Activated CD4-positive, alpha-beta T cell treated with anti-CD3 and anti-CD28 coated beads for 36 hours (primary cell): Measurements from ENCODE around the gene LHX6. TPM values are rescaled to one million over a fixed set of nuclear protein-coding genes. Genes with fewer than 3 reads are reported as not detected.

Experiments
- ATAC-seq: fragments of 200-7000 bp; cut with Tn5 transposase; one replicate; pipeline ENCODE4 v1.10.0; 2021; ENCODE audit warnings: mild to moderate bottlenecking, moderate library complexity
- CTCF ChIA-PET: fragments of 350-600 bp; sonication (Branson Sonifier 250); formaldehyde crosslinking; loops from one replicate; lab custom pipeline; 2021; ENCODE audit warnings: antibody characterized with exemption; lab: Charles Lee
- POLR2A ChIA-PET: fragments of 350-600 bp; sonication (Branson Sonifier 250); formaldehyde crosslinking; loops from one replicate; lab custom pipeline; 2021; ENCODE audit warnings: antibody characterized with exemption, inconsistent platforms; lab: Charles Lee
- DNase-seq: peaks from one replicate; pipeline ENCODE4 v3.0.0-alpha.2; 2020
- H3K27ac Mint-ChIP-seq: one replicate; pipeline ENCODE4 v1.8.0; 2021; ENCODE audit warnings: mixed read lengths
- H3K27me3 Mint-ChIP-seq: one replicate; pipeline ENCODE4 v1.8.0; 2021; ENCODE audit warnings: mixed read lengths
- H3K36me3 Mint-ChIP-seq: one replicate; pipeline ENCODE4 v1.8.0; 2021; ENCODE audit warnings: low read depth, mixed read lengths
- H3K4me1 Mint-ChIP-seq: one replicate; pipeline ENCODE4 v1.8.0; 2021; ENCODE audit warnings: mixed read lengths
- H3K4me3 Mint-ChIP-seq: one replicate; pipeline ENCODE4 v1.8.0; 2021; ENCODE audit warnings: mild to moderate bottlenecking, moderate library complexity, mixed read lengths
- H3K9me3 Mint-ChIP-seq: one replicate; pipeline ENCODE4 v1.8.0; 2021; ENCODE audit warnings: low read depth, mixed read lengths
- intact Hi-C, 2 experiments: fragments of 100-400 bp; cut with DNase I in 1 of 2; cut with micrococcal nuclease in 1 of 2; formaldehyde crosslinking; loops; one replicate each; pipeline versions ENCODE4 v1.14.2 to v1.15.1; 2022 to 2024; cut with DNase I, micrococcal nuclease
- total RNA-seq, 2 experiments: library from RNA; stranded (reverse); gene quantifications; one replicate each; pipeline ENCODE4 v1.2.3, GENCODE V29; 2021

LHX6 gene
- total RNA-seq, 2 experiments from 2014 or later: 0.11 TPM; not detected in 1

- Mint-ChIP-seq H3K4me1 (peaks cover 10% of the 10 kb centered on the region), H3K9me3 (no peaks in the 10 kb centered on the region), H3K4me3 (peak overlapping the region; percentile 36), H3K27ac (no peak overlapping the region), H3K36me3 (no peaks in the 10 kb centered on the region), H3K27me3 (peaks cover 63% of the 10 kb centered on the region)
- ChIA-PET CTCF (no interaction called here), POLR2A (interaction anchor here (0.5 kb wide), 1 partner anchor 108 kb away, joined by 4 read pairs; no protein-coding TSS in a partner anchor)
- peak; percentile 92 for ATAC-seq
- intact Hi-C loops: loop anchor here in 1 of 2 experiments (1.0 kb wide), 2 partner anchors 50 to 54 kb away; partner anchors contain the start of genes MORN5, MRRF, NDUFA8 and RBM18
- peak; percentile 80 for DNase-seq
These were observed 15.0 kb downstream of the LHX6 start for GRCh38 chr9:122213589-122214413.

GRCh38 chr9:122213102-122213588 is 15.6 kb downstream of the LHX6 start:
- CTCF ChIA-PET: interaction anchor here (0.6 kb wide), 1 partner anchor 24 kb away, joined by 3 read pairs; no protein-coding TSS in a partner anchor

GRCh38 chr9:122212473-122213004 is 16.2 kb downstream of the LHX6 start:
- no peak overlapping the region for H3K4me3 Mint-ChIP-seq
- H3K27ac Mint-ChIP-seq: no peak overlapping the region
- DNase-seq: no peak
- H3K27me3 Mint-ChIP-seq: peaks cover 51% of the 10 kb centered on the region
- H3K9me3 Mint-ChIP-seq: no peaks in the 10 kb centered on the region
- POLR2A ChIA-PET: no interaction called here
- intact Hi-C loops: no loop called here
- H3K36me3 Mint-ChIP-seq: no peaks in the 10 kb centered on the region
- CTCF ChIA-PET: interaction anchor here (0.6 kb wide), 1 partner anchor 23 kb away, joined by 3 read pairs; no protein-coding TSS in a partner anchor
- H3K4me1 Mint-ChIP-seq: peaks cover 2% of the 10 kb centered on the region
- ATAC-seq: no peak

More at GRCh38 chr9:122213102-122213588, 15.6 kb downstream of the LHX6 start:
- H3K36me3 Mint-ChIP-seq: no peaks in the 10 kb centered on the region
- intact Hi-C loops: no loop called here
- H3K4me3 Mint-ChIP-seq: peak overlapping the region; percentile 10
- H3K9me3 Mint-ChIP-seq: no peaks in the 10 kb centered on the region
- no peak overlapping the region for H3K27ac Mint-ChIP-seq
- ATAC-seq (no peak), DNase-seq (no peak)
- peaks cover 57% of the 10 kb centered on the region for H3K27me3 Mint-ChIP-seq
- H3K4me1 Mint-ChIP-seq: peaks cover 4% of the 10 kb centered on the region
- POLR2A ChIA-PET: no interaction called here

GRCh38 chr9:122209451-122209850 is 19.3 kb downstream of the LHX6 start:
- no peak overlapping the region for H3K4me3 Mint-ChIP-seq
- no peak for DNase-seq
- intact Hi-C loops: no loop called here
- CTCF ChIA-PET: interaction anchor here (0.6 kb wide), 1 partner anchor 20 kb away, joined by 4 read pairs; no protein-coding TSS in a partner anchor
- H3K4me1 Mint-ChIP-seq: peaks cover 2% of the 10 kb centered on the region
- H3K36me3 Mint-ChIP-seq: no peaks in the 10 kb centered on the region
- no peak for ATAC-seq
- POLR2A ChIA-PET: no interaction called here
- H3K27me3 Mint-ChIP-seq: peaks cover 34% of the 10 kb centered on the region
- no peaks in the 10 kb centered on the region for H3K9me3 Mint-ChIP-seq
- no peak overlapping the region for H3K27ac Mint-ChIP-seq

GRCh38 chr9:122207096-122207495 is 21.7 kb downstream of the LHX6 start:
- intact Hi-C loops: no loop called here
- Mint-ChIP-seq H3K27ac (no peak overlapping the region), H3K4me3 (no peak overlapping the region), H3K4me1 (no peaks in the 10 kb centered on the region), H3K36me3 (no peaks in the 10 kb centered on the region), H3K27me3 (peaks cover 17% of the 10 kb centered on the region), H3K9me3 (no peaks in the 10 kb centered on the region)
- ATAC-seq: no peak
- DNase-seq: no peak
- CTCF ChIA-PET: interaction anchor here (0.6 kb wide), 1 partner anchor 55 kb away, joined by 3 read pairs; no protein-coding TSS in a partner anchor
- POLR2A ChIA-PET: no interaction called here

GRCh38 chr9:122206118-122207046 is 22.4 kb downstream of the LHX6 start:
- ATAC-seq (no peak), DNase-seq (no peak)
- H3K9me3 Mint-ChIP-seq: no peaks in the 10 kb centered on the region
- CTCF ChIA-PET: interaction anchor here (0.5 kb wide), 1 partner anchor 544 kb away, joined by 3 read pairs; no protein-coding TSS in a partner anchor
- H3K36me3 Mint-ChIP-seq: no peaks in the 10 kb centered on the region
- H3K4me3 Mint-ChIP-seq: no peak overlapping the region
- POLR2A ChIA-PET: interaction anchor here (0.6 kb wide), 1 partner anchor 1983 kb away, joined by 4 read pairs; no protein-coding TSS in a partner anchor
- H3K4me1 Mint-ChIP-seq: no peaks in the 10 kb centered on the region
- intact Hi-C loops: no loop called here
- no peak overlapping the region for H3K27ac Mint-ChIP-seq
- peaks cover 10% of the 10 kb centered on the region for H3K27me3 Mint-ChIP-seq

- intact Hi-C loops: no loop called here
- Mint-ChIP-seq H3K4me1 (no peaks in the 10 kb centered on the region), H3K27ac (no peak overlapping the region), H3K36me3 (no peaks in the 10 kb centered on the region), H3K4me3 (no peak overlapping the region), H3K9me3 (no peaks in the 10 kb centered on the region), H3K27me3 (peaks cover 4% of the 10 kb centered on the region)
- POLR2A ChIA-PET: no interaction called here
- ATAC-seq: no peak
- CTCF ChIA-PET: no interaction called here
- DNase-seq: no peak
These were observed 23.6 kb downstream of the LHX6 start for GRCh38 chr9:122205176-122205575.

- ChIA-PET CTCF (interaction anchor here (0.7 kb wide), 1 partner anchor 108 kb away, joined by 3 read pairs; no protein-coding TSS in a partner anchor), POLR2A (no interaction called here)
- Mint-ChIP-seq H3K27me3 (peaks cover 2% of the 10 kb centered on the region), H3K4me1 (no peaks in the 10 kb centered on the region), H3K36me3 (no peaks in the 10 kb centered on the region), H3K27ac (no peak overlapping the region), H3K4me3 (no peak overlapping the region), H3K9me3 (no peaks in the 10 kb centered on the region)
- no peak for ATAC-seq
- DNase-seq: no peak
- intact Hi-C loops: no loop called here
These were observed 24.3 kb downstream of the LHX6 start for GRCh38 chr9:122204491-122204890.

- ChIA-PET POLR2A (no interaction called here), CTCF (interaction anchor here (0.7 kb wide), 1 partner anchor 107 kb away, joined by 3 read pairs; no protein-coding TSS in a partner anchor)
- intact Hi-C loops: no loop called here
- H3K4me1 Mint-ChIP-seq: no peaks in the 10 kb centered on the region
- no peak overlapping the region for H3K27ac Mint-ChIP-seq
- ATAC-seq (no peak), DNase-seq (no peak)
- H3K9me3 Mint-ChIP-seq: no peaks in the 10 kb centered on the region
- H3K4me3 Mint-ChIP-seq: no peak overlapping the region
- H3K27me3 Mint-ChIP-seq: peaks cover 2% of the 10 kb centered on the region
- no peaks in the 10 kb centered on the region for H3K36me3 Mint-ChIP-seq
These were observed 24.7 kb downstream of the LHX6 start for GRCh38 chr9:122204055-122204454.

- no peak overlapping the region for H3K4me3 Mint-ChIP-seq
- no peaks in the 10 kb centered on the region for H3K36me3 Mint-ChIP-seq
- DNase-seq (no peak), ATAC-seq (no peak)
- H3K27ac Mint-ChIP-seq: no peak overlapping the region
- POLR2A ChIA-PET: no interaction called here
- CTCF ChIA-PET: no interaction called here
- intact Hi-C loops: no loop called here
- no peaks in the 10 kb centered on the region for H3K9me3 Mint-ChIP-seq
- H3K4me1 Mint-ChIP-seq: no peaks in the 10 kb centered on the region
- H3K27me3 Mint-ChIP-seq: peaks cover 8% of the 10 kb centered on the region
These were observed 26.6 kb downstream of the LHX6 start for GRCh38 chr9:122202111-122202510.

- H3K27ac Mint-ChIP-seq: no peak overlapping the region
- peaks cover 9% of the 10 kb centered on the region for H3K27me3 Mint-ChIP-seq
- ChIA-PET POLR2A (no interaction called here), CTCF (no interaction called here)
- H3K36me3 Mint-ChIP-seq: no peaks in the 10 kb centered on the region
- H3K9me3 Mint-ChIP-seq: no peaks in the 10 kb centered on the region
- ATAC-seq (peak; percentile 33), DNase-seq (no peak)
- no peaks in the 10 kb centered on the region for H3K4me1 Mint-ChIP-seq
- H3K4me3 Mint-ChIP-seq: no peak overlapping the region
- intact Hi-C loops: no loop called here
These were observed 27.1 kb downstream of the LHX6 start for GRCh38 chr9:122201641-122202040.
